ENCODE results near the gene TMEM167A. TPM values are rescaled to one million over a fixed set of nuclear protein-coding genes. Genes with fewer than 3 reads are reported as not detected.

TMEM167A gene
- total and polyA plus RNA-seq, 10 donors = 19.3 to 68.7 (median 51.8) TPM

GRCh38 chr5:83107692-83108420 is 30.7 kb upstream of the TMEM167A start:
- no peaks in the 10 kb centered on the region for H3K27me3 ChIP-seq (replicated peaks in 1 of 7)
- H3K36me3 ChIP-seq = peaks cover 0 to 23% (median 3%) of the 10 kb centered on the region in 6 donors
- H3K27ac ChIP-seq = no peak overlapping the region
- WGBS, 5 donors = 92 to 97% (median 95%) methylated on average over 3 of the region's 3 CpGs
- intact Hi-C loops (cut with DNase I; ENCODE audit: low total_unique reads) = no loop called here
- H3K4me3 ChIP-seq = no peak overlapping the region
- H3K9me3 ChIP-seq = peaks cover 0 to 9% (median 5%) of the 10 kb centered on the region in 8 donors
- no peak for TF ChIP-seq CTCF (IDR thresholded peaks at IDR 0.05 in 8 of 11, conservative IDR thresholded peaks at IDR 0.05 in 3 of 11)
- no peak for TF ChIP-seq POLR2A (IDR thresholded peaks at IDR 0.05)
- no peak for TF ChIP-seq POLR2AphosphoS5 (IDR thresholded peaks at IDR 0.05)
- no peak for DNase-seq
- H3K4me1 ChIP-seq = no peaks in the 10 kb centered on the region

- no peaks in the 10 kb centered on the region for H3K4me1 ChIP-seq
- no peak for TF ChIP-seq POLR2A (IDR thresholded peaks at IDR 0.05)
- TF ChIP-seq POLR2AphosphoS5 (IDR thresholded peaks at IDR 0.05) = no peak
- no peak for TF ChIP-seq CTCF (IDR thresholded peaks at IDR 0.05 in 8 of 11, conservative IDR thresholded peaks at IDR 0.05 in 3 of 11)
- intact Hi-C loops (cut with DNase I; ENCODE audit: low total_unique reads) = no loop called here
Measured at GRCh38 chr5:83104021-83104420, 26.8 kb upstream of the TMEM167A start.

GRCh38 chr5:83102364-83102980 is 25.3 kb upstream of the TMEM167A start:
- H3K9me3 ChIP-seq = no peaks in the 10 kb centered on the region
- peaks cover 0 to 5% (median 0%) of the 10 kb centered on the region in 6 donors for H3K36me3 ChIP-seq
- no peaks in the 10 kb centered on the region for H3K27me3 ChIP-seq (replicated peaks in 1 of 7)
- TF ChIP-seq POLR2A (IDR thresholded peaks at IDR 0.05) (no peak), CTCF (IDR thresholded peaks at IDR 0.05 in 8 of 11, conservative IDR thresholded peaks at IDR 0.05 in 3 of 11) (no peak), POLR2AphosphoS5 (IDR thresholded peaks at IDR 0.05) (no peak)
- H3K4me3 ChIP-seq = no peak overlapping the region
- no peak overlapping the region for H3K27ac ChIP-seq
- intact Hi-C loops (cut with DNase I; ENCODE audit: low total_unique reads) = no loop called here
- no peak for DNase-seq
- H3K4me1 ChIP-seq = no peaks in the 10 kb centered on the region

More at GRCh38 chr5:83104021-83104420, 26.8 kb upstream of the TMEM167A start:
- no peaks in the 10 kb centered on the region for H3K9me3 ChIP-seq
- no peak for DNase-seq
- no peak overlapping the region for H3K4me3 ChIP-seq
- no peaks in the 10 kb centered on the region for H3K27me3 ChIP-seq (replicated peaks in 1 of 7)
- H3K36me3 ChIP-seq = peaks cover 0 to 8% (median 0%) of the 10 kb centered on the region in 6 donors
- H3K27ac ChIP-seq = no peak overlapping the region

- Histone ChIP-seq H3K4me3 (no peak overlapping the region), H3K27me3 (replicated peaks in 1 of 7) (no peaks in the 10 kb centered on the region), H3K27ac (no peak overlapping the region), H3K4me1 (no peaks in the 10 kb centered on the region), H3K36me3 (peaks cover 0 to 5% (median 0%) of the 10 kb centered on the region in 6 donors), H3K9me3 (no peaks in the 10 kb centered on the region)
- intact Hi-C loops (cut with DNase I; ENCODE audit: low total_unique reads) = no loop called here
- no peak for DNase-seq
- TF ChIP-seq CTCF (IDR thresholded peaks at IDR 0.05 in 8 of 11, conservative IDR thresholded peaks at IDR 0.05 in 3 of 11) = no peak
- no peak for TF ChIP-seq POLR2AphosphoS5 (IDR thresholded peaks at IDR 0.05)
- TF ChIP-seq POLR2A (IDR thresholded peaks at IDR 0.05) = no peak
- 83 to 95% (median 93%) methylated on average over 1 of the region's 1 CpG for WGBS, 5 donors
Measured at GRCh38 chr5:83101514-83101913, 24.3 kb upstream of the TMEM167A start.

Data from spleen (tissue), 11 donors.